Astrocyte (in vitro differentiated cells and primary cell): ENCODE measurements around the gene MAP1LC3B.

Experiments
- CTCF ChIP-seq: IDR thresholded peaks from 2 replicates; pipeline ENCODE4 v1.5.1; 2011; ENCODE audit warnings: low read depth, mild to moderate bottlenecking, inconsistent platforms, low read length, moderate library complexity; ENCODE audit not compliant: insufficient read depth
- EZH2 ChIP-seq: IDR thresholded peaks from 2 replicates; pipeline ENCODE4 v1.6.1; 2012; ENCODE audit warnings: mild to moderate bottlenecking, low read length, inconsistent platforms; ENCODE audit not compliant: insufficient read depth

- TF ChIP-seq CTCF (no peak), EZH2 (no peak)
These were observed 45.9 kb downstream of the MAP1LC3B start for GRCh38 chr16:87437911-87438610.
